ENCODE data around the gene FASN. TPM values are rescaled to one million over a fixed set of nuclear protein-coding genes. Genes with fewer than 3 reads are reported as not detected.

Gene FASN
- total and polyA plus RNA-seq, 2 of the 13 experiments (the other 11 are each of a cell fraction or from before 2014, with no cell fraction given) = 51.7 to 101 TPM

DNA sequence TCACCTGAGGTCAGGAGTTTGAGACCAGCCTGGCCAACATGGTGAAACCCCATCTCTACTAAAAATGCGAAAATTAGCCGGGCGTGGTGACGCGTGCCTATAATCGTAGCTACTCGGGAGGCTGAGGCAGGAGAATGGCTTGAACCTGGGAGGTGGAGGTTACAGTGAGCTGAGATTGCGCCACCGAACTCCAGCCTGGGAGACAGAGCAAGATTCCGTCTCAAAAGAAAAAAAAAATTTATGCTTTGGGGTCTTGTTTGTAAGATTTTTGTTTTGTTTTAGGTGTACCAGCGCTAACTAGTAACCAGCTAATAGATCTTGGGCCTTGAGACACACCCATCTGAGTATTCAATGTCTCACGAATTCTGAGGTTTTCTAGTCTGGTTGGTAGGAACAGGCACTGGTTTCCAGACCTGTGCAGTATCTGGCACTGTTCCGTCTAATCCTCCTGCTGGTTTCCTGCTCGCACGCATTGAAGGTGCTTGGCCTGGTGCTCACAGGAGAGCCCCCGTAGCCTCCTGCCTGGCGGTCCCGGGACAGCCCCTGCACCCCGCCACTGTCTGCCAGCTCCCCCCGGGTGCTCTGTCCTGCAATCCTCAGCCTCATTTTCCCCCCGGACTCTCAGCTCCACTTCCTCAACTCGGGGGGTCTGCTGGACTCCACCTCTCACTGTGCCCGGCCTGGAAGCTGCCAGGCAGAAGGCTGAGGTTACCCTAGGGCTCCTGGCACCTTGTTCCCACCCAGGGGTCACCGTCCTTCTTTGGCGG is 21.8 kb downstream of the FASN start (continued):
- TF ChIP-seq, protein P1, sequence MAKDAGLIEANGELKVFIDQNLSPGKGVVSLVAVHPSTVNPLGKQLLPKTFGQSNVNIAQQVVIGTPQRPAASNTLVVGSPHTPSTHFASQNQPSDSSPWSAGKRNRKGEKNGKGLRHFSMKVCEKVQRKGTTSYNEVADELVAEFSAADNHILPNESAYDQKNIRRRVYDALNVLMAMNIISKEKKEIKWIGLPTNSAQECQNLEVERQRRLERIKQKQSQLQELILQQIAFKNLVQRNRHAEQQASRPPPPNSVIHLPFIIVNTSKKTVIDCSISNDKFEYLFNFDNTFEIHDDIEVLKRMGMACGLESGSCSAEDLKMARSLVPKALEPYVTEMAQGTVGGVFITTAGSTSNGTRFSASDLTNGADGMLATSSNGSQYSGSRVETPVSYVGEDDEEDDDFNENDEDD (CRISPR knock-in tag; IDR thresholded peaks at IDR 0.05; ENCODE audit: borderline replicate concordance) = no peak
- no peak for TF ChIP-seq ZNF720 (CRISPR knock-in tag; IDR thresholded peaks at IDR 0.05)
- TF ChIP-seq HIC2 (CRISPR knock-in tag; IDR thresholded peaks at IDR 0.05; ENCODE audit: low read depth) = no peak; the same call in 1 of the 2 replicates
- TF ChIP-seq HNF4G (IDR thresholded peaks at IDR 0.05; ENCODE audit: borderline replicate concordance, low read depth, low read length) = no peak
- no peak for TF ChIP-seq HNF4G (CRISPR knock-in tag; IDR thresholded peaks at IDR 0.05; ENCODE audit: borderline replicate concordance, low read depth)
- no peak for TF ChIP-seq ZNF605 (CRISPR knock-in tag; IDR thresholded peaks at IDR 0.05)
- no peak for TF ChIP-seq SOX5 (CRISPR knock-in tag; IDR thresholded peaks at IDR 0.05; ENCODE audit: borderline replicate concordance)
- TF ChIP-seq ZNF552 (CRISPR knock-in tag; IDR thresholded peaks at IDR 0.05; ENCODE audit: borderline replicate concordance) = no peak
- TF ChIP-seq KLF9 (CRISPR knock-in tag; IDR thresholded peaks at IDR 0.05; ENCODE audit: low read depth) = no peak
- no peak for TF ChIP-seq TAF1 (CRISPR knock-in tag; IDR thresholded peaks at IDR 0.05)
- no peak for TF ChIP-seq KDM4B (CRISPR knock-in tag; IDR thresholded peaks at IDR 0.05)
- no peak for TF ChIP-seq ZNF713 (CRISPR knock-in tag; IDR thresholded peaks at IDR 0.05)
- TF ChIP-seq ZNF354B (CRISPR knock-in tag; IDR thresholded peaks at IDR 0.05) = no peak; the same call in 1 of the 2 replicates
- no peak for TF ChIP-seq ARNTL (CRISPR knock-in tag; IDR thresholded peaks at IDR 0.05)
- no peak for TF ChIP-seq ZNF331 (CRISPR knock-in tag; IDR thresholded peaks at IDR 0.05)
- no peak for TF ChIP-seq CC2D1A (CRISPR knock-in tag; IDR thresholded peaks at IDR 0.05)
- TF ChIP-seq KLF12 (CRISPR knock-in tag; IDR thresholded peaks at IDR 0.05; ENCODE audit: borderline replicate concordance) = no peak; the same call in 1 of the 2 replicates
- no peak for TF ChIP-seq ZNF350 (CRISPR knock-in tag; IDR thresholded peaks at IDR 0.05; ENCODE audit: borderline replicate concordance, low read depth)
- TF ChIP-seq ATF4 (CRISPR knock-in tag; IDR thresholded peaks at IDR 0.05) = no peak
- no peak; the same call in 1 of the 2 replicates for TF ChIP-seq ZC3H13 (CRISPR knock-in tag; IDR thresholded peaks at IDR 0.05)
- TF ChIP-seq PHB2 (IDR thresholded peaks at IDR 0.05; ENCODE audit: partially characterized antibody) = no peak
- TF ChIP-seq ZNF670 (CRISPR knock-in tag; IDR thresholded peaks at IDR 0.05; ENCODE audit: borderline replicate concordance) = no peak
- no peak for TF ChIP-seq IRF2 (CRISPR knock-in tag; IDR thresholded peaks at IDR 0.05)

Data from HepG2 (cell line).